Skeletal muscle cell (primary cell): Measurements from ENCODE around the gene NKAIN4.
"Not testable (repeated sequence)": the region's sequence is repeated elsewhere in the genome, so short reads cannot be mapped to it uniquely, and the experiment has no call there.

Experiments
- DNase-seq: peaks from one replicate; pipeline ENCODE4 v3.0.0-alpha.2; 2010; ENCODE audit warnings: low read depth
- H3K4me3 ChIP-seq: 2 replicates; pipeline ENCODE4 v1.5.1; 2011; ENCODE audit warnings: low read depth, mild to moderate bottlenecking, control low read depth, low read length, moderate library complexity

The NKAIN4 gene

GRCh38 chr20:63261795-63262528, 7.7 kb upstream of the NKAIN4 start:
- DNase-seq, result no peak
- no peak overlapping the region for H3K4me3 ChIP-seq

DNA sequence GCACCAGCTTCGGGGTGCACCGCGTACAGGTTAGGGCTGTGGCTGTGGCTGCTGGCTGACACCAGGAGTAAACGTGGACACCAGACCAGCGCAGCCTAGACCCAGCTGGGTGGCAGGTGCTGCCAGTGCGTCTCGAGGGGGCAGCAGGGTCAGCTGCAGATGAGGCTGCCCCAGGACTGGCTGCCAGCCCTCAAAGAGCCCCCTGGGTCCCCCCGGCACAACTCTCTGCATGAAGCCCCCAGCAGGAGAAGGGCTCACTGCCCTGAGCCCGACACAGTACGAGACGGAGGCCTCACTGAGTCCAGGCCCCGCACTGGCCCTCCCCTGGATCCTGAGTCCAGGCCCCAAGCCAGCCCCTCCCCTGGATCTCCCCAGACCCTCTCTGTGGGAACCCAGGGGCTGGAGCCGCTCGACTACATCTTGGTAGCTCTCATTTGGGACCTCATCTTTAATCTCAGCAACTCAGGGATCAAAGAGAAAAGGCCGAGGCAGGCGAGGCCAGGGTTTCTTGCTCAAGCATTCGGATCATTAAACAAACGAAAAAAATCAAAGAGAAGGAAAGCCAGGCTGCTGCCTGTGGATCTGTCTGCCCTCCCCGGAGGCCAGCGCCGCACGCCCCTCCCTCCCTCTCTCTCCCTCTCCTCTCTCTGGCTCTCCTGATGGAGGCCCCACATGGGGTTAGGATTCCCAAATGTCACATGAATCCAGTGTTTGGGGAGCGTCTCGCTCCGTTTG, 7.0 kb upstream of the NKAIN4 start:
- DNase-seq, result no peak
- H3K4me3 ChIP-seq, result no peak overlapping the region

DNA sequence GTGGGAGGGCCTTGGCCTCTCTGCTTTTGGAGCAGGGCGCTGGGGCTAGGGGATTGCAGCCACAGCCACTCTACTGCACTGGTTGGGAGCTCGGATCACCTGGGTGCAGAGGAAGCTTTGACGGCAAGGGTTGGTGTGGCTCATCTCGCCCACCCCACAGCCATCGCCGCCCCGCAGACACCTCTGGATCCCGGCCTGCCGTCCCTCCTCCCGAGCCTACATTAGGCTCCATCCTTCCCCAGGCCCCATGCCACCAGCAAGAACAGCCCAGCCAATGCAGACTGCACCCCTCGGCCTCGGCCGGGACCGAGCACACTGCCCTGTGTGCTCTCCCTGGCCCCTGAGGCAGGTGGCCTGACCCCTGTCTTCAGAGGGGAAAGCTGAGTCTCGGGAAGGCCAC, 6.3 kb upstream of the NKAIN4 start:
- no peak overlapping the region for H3K4me3 ChIP-seq
- no peak for DNase-seq

DNA sequence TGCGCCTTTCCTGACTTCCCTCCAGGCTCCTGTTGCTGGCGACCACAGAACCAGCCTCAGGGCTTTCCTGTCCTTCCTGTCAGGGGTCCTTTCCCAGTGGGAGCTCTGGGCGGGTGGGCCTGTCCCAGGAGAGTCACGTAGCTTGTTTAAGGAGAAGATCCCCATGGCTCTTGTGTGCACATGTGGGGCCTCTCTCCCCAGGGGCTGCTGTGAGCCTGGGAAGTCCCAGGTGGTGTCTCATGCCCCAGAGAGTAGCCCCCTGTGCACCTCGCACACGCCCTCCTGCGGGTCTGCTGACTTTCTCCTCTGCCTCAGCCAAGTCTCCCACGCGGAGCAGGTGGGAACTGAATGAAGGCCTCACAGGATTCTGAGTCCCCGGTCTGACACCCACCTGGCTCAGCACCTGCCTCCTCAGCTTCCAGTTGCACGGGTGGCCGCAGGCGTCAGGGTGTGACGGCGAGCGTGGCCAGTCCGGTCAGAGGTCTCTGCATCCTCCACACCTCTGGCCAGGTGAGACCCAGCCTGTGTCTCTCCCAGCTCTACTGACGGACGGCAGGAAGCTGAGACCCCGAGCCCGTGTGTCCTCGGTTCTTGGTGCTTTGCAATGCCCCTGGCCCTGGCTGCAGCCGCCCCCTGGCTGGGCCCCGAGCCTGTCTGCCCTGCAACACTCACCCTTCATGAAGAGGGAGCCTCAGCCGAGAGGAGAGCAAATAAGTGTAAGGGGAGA, 5.6 kb upstream of the NKAIN4 start:
- no peak for DNase-seq
- no peak overlapping the region for H3K4me3 ChIP-seq

- no peak for DNase-seq
- no peak overlapping the region for H3K4me3 ChIP-seq
These were observed 4.5 kb upstream of the NKAIN4 start for GRCh38 chr20:63258781-63259180.

GRCh38 chr20:63257629-63258028, 3.4 kb upstream of the NKAIN4 start:
- no peak for DNase-seq
- H3K4me3 ChIP-seq, result no peak overlapping the region

DNA sequence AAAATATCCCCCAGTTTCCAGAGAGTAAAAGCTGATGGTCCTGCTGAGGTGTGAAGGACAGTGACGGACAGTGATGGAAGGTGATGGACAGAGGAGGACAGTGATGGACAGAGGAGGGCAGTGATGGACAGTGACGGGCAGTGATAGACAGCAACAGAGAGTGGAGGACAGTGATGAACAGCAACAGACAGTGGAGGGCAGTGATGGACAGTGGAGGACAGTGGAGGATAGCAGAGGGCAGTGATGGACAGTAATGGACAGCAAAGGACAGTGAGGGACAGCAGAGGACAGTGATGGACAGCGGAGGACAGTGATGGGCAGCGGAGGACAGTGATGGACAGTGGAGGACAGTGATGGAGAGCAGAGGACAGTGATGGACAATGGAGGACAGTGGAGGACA, 2.7 kb upstream of the NKAIN4 start:
- no peak for DNase-seq
- no peak overlapping the region for H3K4me3 ChIP-seq

GRCh38 chr20:63255931-63256704, 1.9 kb upstream of the NKAIN4 start:
- no peak for DNase-seq
- H3K4me3 ChIP-seq, result no peak overlapping the region

DNA sequence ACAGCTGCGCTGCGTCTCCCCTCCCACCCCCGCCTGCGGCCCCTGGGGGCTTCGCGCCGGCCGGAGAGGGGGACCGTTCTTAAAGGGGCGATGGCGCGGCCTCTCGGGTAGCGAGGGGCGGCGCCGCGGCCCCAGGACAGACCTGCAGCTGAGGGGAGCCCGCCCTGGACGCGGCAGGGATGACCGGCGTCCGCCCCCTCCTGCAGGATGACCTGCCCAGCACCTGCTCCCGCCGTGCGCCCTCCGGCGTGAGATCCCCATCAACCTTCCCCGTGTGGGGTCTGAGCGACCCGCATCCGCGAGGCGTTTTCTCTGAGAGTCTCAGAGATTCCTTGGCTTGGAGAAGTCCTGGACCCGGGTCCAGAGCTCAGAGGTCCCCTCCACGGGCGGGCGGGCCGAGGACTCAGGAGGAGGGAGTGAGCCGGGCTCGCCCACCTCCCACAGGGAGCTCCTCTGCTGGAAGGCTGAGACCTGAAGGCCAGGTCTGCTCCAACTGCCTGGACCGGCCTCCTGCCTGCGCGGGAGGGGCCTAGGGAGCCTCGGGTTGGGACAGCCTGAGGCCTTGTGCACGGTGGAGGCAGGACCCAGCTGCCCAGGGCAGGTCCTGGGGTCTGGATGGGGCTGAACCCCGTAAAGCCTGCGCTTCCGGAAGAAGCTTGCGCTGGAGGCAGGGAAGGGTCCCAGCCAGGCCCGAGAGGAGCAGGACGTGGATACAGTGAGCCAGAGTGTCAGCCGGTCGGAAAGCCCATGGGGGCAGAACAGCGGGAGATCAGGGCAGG, 532 bp upstream of the NKAIN4 start:
- DNase-seq, result no peak
- no peak overlapping the region for H3K4me3 ChIP-seq

DNA sequence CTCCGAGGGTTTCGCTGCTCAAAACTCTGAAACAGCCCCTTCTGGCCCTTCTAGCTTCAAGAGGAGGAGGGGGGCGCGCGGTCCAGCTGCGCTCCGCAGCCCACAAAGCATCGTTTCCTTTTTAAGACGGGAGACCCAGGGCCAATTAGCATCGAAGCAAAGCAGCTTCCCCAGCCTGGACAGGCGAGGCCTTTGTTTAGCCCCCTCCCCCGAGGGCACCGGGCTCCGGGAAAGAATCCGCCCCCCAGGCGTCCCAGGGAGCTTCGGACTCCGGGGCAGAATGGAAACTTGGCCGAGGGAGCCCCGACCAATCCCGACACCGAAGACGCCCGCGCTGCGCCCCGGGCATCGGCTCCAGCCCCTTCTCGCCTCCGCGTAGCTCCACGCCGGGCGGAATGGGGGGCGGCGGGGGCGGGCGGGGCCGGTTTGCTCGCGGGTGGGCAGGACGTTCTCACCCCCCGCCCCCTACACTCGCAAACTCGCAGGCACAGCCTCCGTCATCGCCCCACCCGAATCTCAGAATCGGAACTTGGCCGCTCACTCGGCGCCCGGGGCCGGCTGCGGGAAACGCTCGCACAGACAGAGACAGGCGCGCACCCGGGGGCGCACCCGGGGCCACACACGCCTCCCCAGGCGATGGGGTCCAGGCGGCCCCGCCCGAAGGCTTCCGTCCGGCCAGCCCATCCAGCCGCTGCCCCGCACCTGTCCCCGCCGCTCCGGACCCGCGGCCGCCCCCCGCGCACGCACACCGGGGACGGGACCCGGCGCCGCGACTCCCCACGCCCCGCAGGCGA, 628 bp downstream of the NKAIN4 start:
- no peak for DNase-seq
- peak overlapping the region; percentile 21 for H3K4me3 ChIP-seq

GRCh38 chr20:63253065-63253437, 1.2 kb downstream of the NKAIN4 start:
- peak overlapping the region; percentile 21 for H3K4me3 ChIP-seq
- DNase-seq, result no peak

GRCh38 chr20:63252284-63252711, 2.0 kb downstream of the NKAIN4 start:
- no peak for DNase-seq
- H3K4me3 ChIP-seq, result no peak overlapping the region

DNA sequence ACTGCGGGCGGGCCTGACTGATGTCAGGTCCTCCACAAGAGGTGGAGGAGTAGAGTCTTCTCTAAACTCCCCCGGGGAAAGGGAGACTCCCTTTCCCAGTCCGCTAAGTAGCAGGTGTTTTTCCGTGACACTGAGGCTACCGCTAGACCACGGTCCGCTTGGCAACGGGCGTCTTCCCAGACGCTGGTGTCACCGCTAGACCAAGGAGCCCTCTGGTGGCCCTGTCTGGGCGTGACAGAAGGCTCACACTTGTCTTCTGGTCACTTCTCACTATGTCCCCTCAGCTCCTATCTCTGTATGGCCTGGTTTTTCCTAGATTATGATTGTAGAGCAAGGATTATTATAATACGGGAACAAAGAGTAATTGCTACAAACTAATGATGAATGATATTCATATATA, 2.9 kb downstream of the NKAIN4 start:
- DNase-seq, H3K4me3 ChIP-seq: not testable (repeated sequence)

DNA sequence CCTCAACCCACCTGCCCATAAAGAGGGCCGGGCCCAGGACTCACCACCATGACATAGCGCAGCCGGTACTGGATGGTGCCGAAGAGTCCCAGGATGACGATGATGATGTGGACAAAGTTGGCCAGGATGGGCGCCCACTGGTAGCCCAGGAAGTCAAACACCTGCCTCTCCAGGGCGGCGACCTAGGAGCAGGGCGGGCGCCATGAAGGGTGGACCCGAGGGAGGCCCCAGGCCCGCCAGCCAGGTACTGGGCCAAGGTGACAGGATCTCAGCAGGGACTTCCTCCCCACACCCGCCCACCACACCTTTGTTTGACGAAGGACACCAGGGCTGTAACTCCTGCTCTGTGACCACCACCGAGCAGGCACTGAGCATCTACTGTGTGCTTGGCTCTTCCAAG, 4.4 kb downstream of the NKAIN4 start:
- H3K4me3 ChIP-seq, result no peak overlapping the region
- DNase-seq, result no peak

- no peak overlapping the region for H3K4me3 ChIP-seq
- no peak for DNase-seq
These were observed 5.2 kb downstream of the NKAIN4 start for GRCh38 chr20:63248835-63249591.

DNA sequence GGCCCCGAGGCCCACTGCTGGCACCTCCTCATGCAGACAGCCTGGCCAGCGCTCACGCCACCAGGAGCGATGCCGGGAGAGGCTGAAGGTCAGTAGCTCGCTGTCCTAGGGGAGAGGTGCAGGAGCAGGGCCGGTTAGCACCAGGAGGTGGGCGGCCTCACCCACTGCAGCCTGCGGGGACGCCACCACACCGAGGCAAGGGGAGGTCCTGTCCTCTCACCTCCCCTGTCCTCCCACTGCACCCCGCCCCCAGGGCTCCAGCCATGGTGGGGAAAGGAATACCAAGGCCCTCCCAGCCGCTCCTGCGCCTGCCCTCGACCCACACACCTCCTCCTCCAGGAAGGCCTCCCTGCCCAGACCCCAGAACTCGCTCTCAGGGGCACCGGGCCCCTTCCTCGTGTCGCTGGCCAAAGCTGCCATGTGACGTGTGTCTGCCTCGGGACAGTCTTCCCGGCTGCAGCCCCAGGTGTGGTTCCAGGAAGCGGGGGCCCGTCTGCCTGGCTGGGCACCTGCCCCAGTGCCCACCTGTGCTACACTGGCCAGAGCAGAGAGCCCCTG, 6.5 kb downstream of the NKAIN4 start:
- no peak overlapping the region for H3K4me3 ChIP-seq
- DNase-seq, result no peak

- no peak overlapping the region for H3K4me3 ChIP-seq
- no peak for DNase-seq
These were observed 7.6 kb downstream of the NKAIN4 start for GRCh38 chr20:63246490-63247288.
